Retinal pigment epithelial cell (primary cell): ENCODE data around the gene FBXW11.

Experiments
- DNase-seq: peaks from one replicate; pipeline ENCODE4 v3.0.0-alpha.2; 2010; ENCODE audit warnings: low read depth
- H3K4me3 ChIP-seq: 2 replicates; pipeline ENCODE4 v1.5.1; 2011; ENCODE audit warnings: mild to moderate bottlenecking, low read length, control low read depth, moderate library complexity
- TF ChIP-seq, protein P1 (sequence below): conservative IDR thresholded peaks from 2 replicates; pipeline ENCODE4 v1.5.1; 2011; ENCODE audit warnings: low read depth, low read length, control low read depth, inconsistent platforms

The FBXW11 gene

DNA sequence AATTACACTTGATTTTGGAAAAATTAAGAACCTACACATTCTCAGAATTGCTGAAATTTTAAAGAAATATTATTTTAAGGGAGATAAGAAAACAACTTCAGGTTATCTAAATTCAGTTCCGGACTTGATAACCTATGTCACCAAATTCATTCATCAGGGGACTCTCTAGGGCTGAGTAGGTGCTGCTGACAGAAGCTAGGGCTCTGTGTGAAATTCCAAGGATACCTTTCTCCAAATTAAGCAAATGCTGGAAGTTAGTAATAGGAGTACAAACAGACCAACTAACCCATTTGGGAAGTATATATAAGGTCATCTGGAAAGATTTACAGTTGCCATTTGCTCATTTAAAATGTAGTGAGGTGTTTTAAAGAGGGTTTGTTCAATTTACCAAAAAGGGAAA is 136.5 kb downstream of the FBXW11 start:
- no peak for DNase-seq
- H3K4me3 ChIP-seq, result no peak overlapping the region
- TF ChIP-seq, protein P1, sequence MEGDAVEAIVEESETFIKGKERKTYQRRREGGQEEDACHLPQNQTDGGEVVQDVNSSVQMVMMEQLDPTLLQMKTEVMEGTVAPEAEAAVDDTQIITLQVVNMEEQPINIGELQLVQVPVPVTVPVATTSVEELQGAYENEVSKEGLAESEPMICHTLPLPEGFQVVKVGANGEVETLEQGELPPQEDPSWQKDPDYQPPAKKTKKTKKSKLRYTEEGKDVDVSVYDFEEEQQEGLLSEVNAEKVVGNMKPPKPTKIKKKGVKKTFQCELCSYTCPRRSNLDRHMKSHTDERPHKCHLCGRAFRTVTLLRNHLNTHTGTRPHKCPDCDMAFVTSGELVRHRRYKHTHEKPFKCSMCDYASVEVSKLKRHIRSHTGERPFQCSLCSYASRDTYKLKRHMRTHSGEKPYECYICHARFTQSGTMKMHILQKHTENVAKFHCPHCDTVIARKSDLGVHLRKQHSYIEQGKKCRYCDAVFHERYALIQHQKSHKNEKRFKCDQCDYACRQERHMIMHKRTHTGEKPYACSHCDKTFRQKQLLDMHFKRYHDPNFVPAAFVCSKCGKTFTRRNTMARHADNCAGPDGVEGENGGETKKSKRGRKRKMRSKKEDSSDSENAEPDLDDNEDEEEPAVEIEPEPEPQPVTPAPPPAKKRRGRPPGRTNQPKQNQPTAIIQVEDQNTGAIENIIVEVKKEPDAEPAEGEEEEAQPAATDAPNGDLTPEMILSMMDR, result no peak

DNA sequence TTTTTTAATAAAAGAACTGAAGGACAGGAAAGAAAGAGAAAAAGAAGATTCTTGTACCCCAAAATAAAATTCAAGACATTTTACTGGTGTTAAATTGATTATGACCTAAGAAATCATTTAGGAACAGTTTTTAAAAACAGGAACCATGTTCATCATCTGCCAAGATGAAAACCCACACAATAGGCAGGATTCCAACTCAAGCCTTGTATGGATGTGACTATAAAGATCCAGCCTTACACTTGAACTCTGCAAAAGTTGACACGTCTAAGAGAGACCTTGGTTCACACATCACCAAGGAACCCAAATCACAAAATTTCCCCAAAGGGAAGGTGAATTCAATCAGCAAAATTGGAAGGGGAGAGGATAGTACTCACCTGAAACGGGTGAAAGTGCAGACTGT is 138.2 kb downstream of the FBXW11 start:
- DNase-seq, result no peak
- TF ChIP-seq, protein P1, result no peak
- no peak overlapping the region for H3K4me3 ChIP-seq

DNA sequence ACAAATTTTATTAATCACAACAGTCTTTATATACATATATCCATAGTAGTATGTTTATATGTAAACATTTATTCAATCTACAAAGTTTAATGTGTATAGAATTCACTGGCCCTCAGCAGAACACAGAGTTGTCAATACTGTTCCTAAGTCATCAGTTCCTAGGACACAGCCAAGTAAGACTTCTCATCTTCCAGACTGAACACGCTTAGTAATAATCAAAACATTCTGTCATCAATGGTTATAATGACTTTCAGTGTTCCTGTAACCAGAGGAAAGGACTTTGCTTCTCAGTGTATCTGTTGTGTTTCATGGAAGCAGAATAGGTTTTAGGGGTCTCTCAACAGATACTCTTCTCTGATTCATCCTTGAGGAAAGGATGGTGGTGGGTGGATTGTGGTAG is 138.7 kb downstream of the FBXW11 start:
- no peak overlapping the region for H3K4me3 ChIP-seq
- DNase-seq, result no peak
- TF ChIP-seq, protein P1, result no peak

DNA sequence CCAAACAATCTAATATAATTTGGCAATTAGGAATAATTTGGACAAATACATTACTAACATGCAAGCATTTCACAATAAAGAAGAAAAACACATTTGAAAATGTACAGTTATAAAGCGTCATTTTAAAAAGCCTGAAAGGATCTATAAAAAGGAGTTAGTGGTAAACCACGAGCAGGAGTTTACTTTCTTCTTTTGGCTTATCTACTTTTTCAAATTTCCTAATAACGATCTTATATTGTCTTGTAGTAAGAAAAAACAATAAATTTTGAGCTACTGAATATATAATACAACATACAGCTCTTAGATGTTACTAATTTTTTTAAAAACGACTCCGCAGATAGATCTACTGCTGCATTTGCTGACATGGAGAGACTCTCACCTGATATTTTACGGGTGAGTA is 141.0 kb downstream of the FBXW11 start:
- no peak for DNase-seq
- no peak overlapping the region for H3K4me3 ChIP-seq
- TF ChIP-seq, protein P1, result no peak

DNA sequence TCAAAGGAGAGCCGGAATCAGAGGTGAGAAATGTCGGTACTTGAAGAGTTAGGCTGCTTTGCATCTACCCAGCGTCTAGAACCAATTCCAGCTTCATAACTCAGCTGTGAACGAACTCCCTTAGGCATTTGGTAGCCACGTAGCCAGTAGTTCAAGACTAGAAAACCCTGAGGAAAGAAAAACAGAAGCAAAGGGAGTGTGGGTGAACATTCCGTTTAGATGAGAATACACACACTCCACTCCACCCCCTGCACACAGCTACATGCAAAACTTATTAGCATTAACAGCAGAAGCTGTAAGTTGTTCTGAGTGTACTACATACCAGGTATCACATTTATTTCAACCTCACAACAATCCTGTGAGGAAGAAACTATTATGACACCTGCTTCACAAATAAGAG is 142.5 kb downstream of the FBXW11 start:
- DNase-seq, result no peak
- TF ChIP-seq, protein P1, result no peak

DNA sequence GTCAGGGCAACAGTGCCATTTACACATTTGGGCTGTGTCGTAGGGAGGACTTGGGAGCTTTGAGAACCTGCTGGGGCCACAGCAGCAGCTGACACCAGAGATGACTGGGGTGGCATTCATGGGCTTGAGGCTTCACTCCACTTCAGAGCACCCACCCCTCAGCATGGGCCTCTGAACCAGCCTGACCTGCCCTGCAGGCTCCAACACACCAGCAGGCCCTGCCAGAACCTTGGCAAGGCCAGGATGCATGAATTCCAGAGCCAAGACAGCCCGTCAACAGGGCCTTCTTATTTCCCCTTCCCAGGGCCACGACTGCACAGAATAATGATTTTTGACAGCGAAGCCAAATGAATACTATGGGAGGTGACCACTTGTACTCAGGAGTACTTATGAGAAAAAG is 143.8 kb downstream of the FBXW11 start:
- no peak overlapping the region for H3K4me3 ChIP-seq
- TF ChIP-seq, protein P1, result no peak
- no peak for DNase-seq

More for the DNA sequence above, 142.5 kb downstream of the FBXW11 start:
- H3K4me3 ChIP-seq, result no peak overlapping the region

DNA sequence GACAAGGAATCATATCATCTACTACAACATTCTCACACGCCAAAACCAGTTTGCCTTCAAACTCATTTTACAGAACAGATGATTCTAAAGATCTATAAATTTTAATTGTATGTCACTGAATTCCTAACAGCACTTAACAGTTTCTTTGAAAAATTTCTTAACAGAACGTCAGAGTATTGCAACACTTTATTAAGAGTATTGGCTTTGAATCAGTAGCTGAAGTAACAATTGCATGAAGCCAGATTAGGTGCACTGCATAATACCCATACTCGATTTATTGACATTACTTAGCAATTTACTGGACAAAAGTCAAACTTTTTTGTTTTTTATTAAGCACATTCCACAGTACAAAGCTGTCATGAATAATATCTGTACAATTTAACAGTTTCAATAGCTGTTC is 145.1 kb downstream of the FBXW11 start:
- TF ChIP-seq, protein P1, result no peak
- H3K4me3 ChIP-seq, result no peak overlapping the region
- DNase-seq, result no peak
